Thoracic aorta (tissue), 2 donors: ENCODE data around the gene MAML2. TPM values are rescaled to one million over a fixed set of nuclear protein-coding genes. Genes with fewer than 3 reads are reported as not detected.

Experiments used
- ATAC-seq: fragments of 150-250 bp; one replicate; pipeline ENCODE4 v1.8.0; 2017; ENCODE audit warnings: low read depth; ENCODE audit not compliant: insufficient number of reproducible peaks, low FRiP score
- DNase-seq: peaks from one replicate; pipeline ENCODE4 v3.0.0-alpha.2; 2020; ENCODE audit warnings: low spot score
- H3K27ac ChIP-seq, 2 donors: fragments of 200-600 bp; sonication (generic); 1 replicate in 1 of 2; 2 replicates in 1 of 2; pipeline ENCODE4 v1.5.1; 2016; ENCODE audit warnings: mild to moderate bottlenecking in 2 of 2, moderate library complexity in 2 of 2
- H3K27me3 ChIP-seq: fragments of 200-600 bp; sonication (generic); replicated peaks from 2 replicates; pipeline ENCODE4 v1.6.0; 2016; ENCODE audit warnings: mild to moderate bottlenecking; ENCODE audit not compliant: insufficient read depth
- H3K36me3 ChIP-seq: fragments of 200-600 bp; sonication (generic); one replicate; pipeline ENCODE4 v1.5.1; 2016
- H3K4me1 ChIP-seq, 2 donors: fragments of 200-600 bp; sonication (generic); 1 replicate in 1 of 2; 2 replicates in 1 of 2; pipeline versions ENCODE4 v1.5.1 to v1.6.0; 2016; ENCODE audit warnings: low read depth in 2 of 2, mild to moderate bottlenecking in 1 of 2; ENCODE audit not compliant: control insufficient read depth in 1 of 2
- H3K4me3 ChIP-seq: fragments of 200-600 bp; sonication (generic); 2 replicates; pipeline ENCODE4 v1.5.1; 2016; ENCODE audit warnings: mild to moderate bottlenecking
- H3K9me3 ChIP-seq: fragments of 200-600 bp; sonication (generic); 2 replicates; pipeline ENCODE4 v1.5.1; 2016
- CTCF ChIP-seq: fragments of 200-600 bp; sonication (generic); IDR thresholded peaks from one replicate; pipeline ENCODE4 v1.5.1; 2019; ENCODE audit warnings: antibody characterized with exemption
- total RNA-seq, 2 donors: library from RNA; depleted of rRNA; stranded (reverse); fragments of >200 nt; gene quantifications; one replicate each; pipeline versions ENCODE4 v1.1.0 to v1.2.3, GENCODE V29; 2016

Gene MAML2
- total RNA-seq, 2 donors from 2014 or later = 23.4 to 29.6 TPM

GRCh38 chr11:96123301-96123700 lies 219.7 kb downstream of the MAML2 start:
- Histone ChIP-seq H3K27me3 (no peaks in the 10 kb centered on the region), H3K36me3 (no peaks in the 10 kb centered on the region), H3K9me3 (no peaks in the 10 kb centered on the region), H3K4me3 (no peak overlapping the region), H3K27ac (no peak overlapping the region), H3K4me1 (no peaks in the 10 kb centered on the region)
- TF ChIP-seq CTCF = no peak
- DNase-seq (no peak), ATAC-seq (no peak)

- no peaks in the 10 kb centered on the region for H3K9me3 ChIP-seq
- H3K27me3 ChIP-seq = no peaks in the 10 kb centered on the region
- no peak for ATAC-seq
- no peak overlapping the region for H3K27ac ChIP-seq
- H3K36me3 ChIP-seq = no peaks in the 10 kb centered on the region
- no peak for DNase-seq
- TF ChIP-seq CTCF = no peak
- H3K4me1 ChIP-seq = no peaks in the 10 kb centered on the region
- no peak overlapping the region for H3K4me3 ChIP-seq
These were observed 220.4 kb downstream of the MAML2 start for GRCh38 chr11:96122601-96123074.

- no peak overlapping the region for H3K4me3 ChIP-seq
- H3K27ac ChIP-seq = no peak overlapping the region
- H3K4me1 ChIP-seq = peaks cover 0 to 7% of the 10 kb centered on the region in 2 donors
- ATAC-seq (no peak), DNase-seq (no peak)
- no peak for TF ChIP-seq CTCF
- H3K9me3 ChIP-seq = no peaks in the 10 kb centered on the region
- no peaks in the 10 kb centered on the region for H3K36me3 ChIP-seq
- no peaks in the 10 kb centered on the region for H3K27me3 ChIP-seq
These were observed 223.8 kb downstream of the MAML2 start for GRCh38 chr11:96119211-96119610.

GRCh38 chr11:96116376-96116775 lies 226.6 kb downstream of the MAML2 start:
- Histone ChIP-seq H3K4me3 (no peak overlapping the region), H3K4me1 (peaks cover 2 to 30% of the 10 kb centered on the region in 2 donors), H3K9me3 (no peaks in the 10 kb centered on the region), H3K27ac (no peak overlapping the region), H3K27me3 (no peaks in the 10 kb centered on the region), H3K36me3 (no peaks in the 10 kb centered on the region)
- ATAC-seq (no peak), DNase-seq (no peak)
- no peak for TF ChIP-seq CTCF

GRCh38 chr11:96114178-96115064 lies 228.6 kb downstream of the MAML2 start:
- H3K27ac ChIP-seq = peak overlapping the region; percentile 48 to 73
- no peak for TF ChIP-seq CTCF
- H3K4me1 ChIP-seq = peaks cover 2 to 30% of the 10 kb centered on the region in 2 donors
- ATAC-seq (no peak), DNase-seq (no peak)
- no peaks in the 10 kb centered on the region for H3K9me3 ChIP-seq
- H3K27me3 ChIP-seq = no peaks in the 10 kb centered on the region
- H3K4me3 ChIP-seq = no peak overlapping the region
- H3K36me3 ChIP-seq = no peaks in the 10 kb centered on the region
